ENCODE measurements around the gene CCDC85C. TPM values are rescaled to one million over a fixed set of nuclear protein-coding genes. Genes with fewer than 3 reads are reported as not detected.

Gene CCDC85C
- total and polyA plus RNA-seq, 2 of the 4 experiments (the other 2 are of a cell fraction), result 16.0 to 19.0 TPM

DNA sequence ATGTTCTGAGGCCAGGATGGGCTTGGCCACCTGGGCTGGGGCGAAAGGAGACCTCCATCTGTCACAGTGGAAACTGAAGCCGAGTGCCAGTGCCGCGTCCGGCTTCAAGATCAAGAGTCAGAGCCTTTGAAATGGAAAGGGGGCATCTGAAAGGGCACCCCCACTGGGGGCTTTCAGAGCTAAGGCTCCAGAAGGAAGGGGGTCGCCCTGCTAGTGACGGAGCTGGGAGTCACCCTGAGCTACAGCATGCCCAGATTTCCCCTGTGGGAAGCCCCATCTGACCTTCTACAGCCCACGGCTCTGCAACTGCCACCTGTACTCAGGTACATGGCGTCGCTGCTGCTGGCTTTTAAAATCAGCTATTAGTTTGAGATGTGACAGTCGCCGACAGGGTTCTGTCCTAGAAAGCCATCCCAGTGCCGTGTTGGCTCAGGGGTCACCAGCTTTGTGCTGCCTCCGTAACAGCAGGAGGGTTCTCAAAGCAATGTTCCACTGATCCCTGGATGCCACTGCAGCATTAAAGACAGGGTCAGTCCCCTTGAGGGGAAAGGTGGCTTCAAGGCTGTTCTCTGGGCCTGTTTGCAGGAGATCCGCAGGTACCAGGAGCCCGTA, 91.3 kb downstream of the CCDC85C start:
- Histone ChIP-seq H3K79me1 (ENCODE audit: low read depth in 1 of 2, low read length in 2 of 2) (peaks cover 9 to 56% of the 10 kb centered on the region in 2 experiments), H2AK9ac (replicated peaks; ENCODE audit: low read depth, low read length, poor library complexity) (no peak overlapping the region), H3K56ac (ENCODE audit: extremely low read depth, insufficient read depth, low read length) (no peak overlapping the region), H3K9me1 (ENCODE audit: insufficient read depth, low read length) (peaks cover 4% of the 10 kb centered on the region; the same call in 1 of the 2 replicates), H3K27ac (ENCODE audit: insufficient read depth, low read length) (peak overlapping the region; percentile 1; the same call in 1 of the 2 replicates), H3K18ac (ENCODE audit: low read depth, low read length) (no peak overlapping the region), H3K4ac (ENCODE audit: low read depth, low read length) (no peak overlapping the region), H4K20me1 (ENCODE audit: insufficient read depth, low read length) (peaks cover 42% of the 10 kb centered on the region), H2BK15ac (ENCODE audit: low read depth, low read length) (no peak overlapping the region), H2BK120ac (ENCODE audit: low read depth, low read length) (no peak overlapping the region), H3K4me1 (ENCODE audit: control insufficient read depth, insufficient read depth, low read length) (peaks cover 15% of the 10 kb centered on the region), H3K14ac (replicated peaks; ENCODE audit: low read depth, low read length) (no peak overlapping the region), H4K8ac (ENCODE audit: low read depth in 2 of 2, low read length in 2 of 2) (no peak overlapping the region; a peak in 1 of 4 replicates), H3K9me3 (ENCODE audit: control insufficient read depth, insufficient read depth, low read length) (no peaks in the 10 kb centered on the region), H3K9ac (ENCODE audit: low read depth, low read length) (no peak overlapping the region), H2AFZ (replicated peaks; ENCODE audit: low read length, poor library complexity) (no peak overlapping the region), H3K4me3 (ENCODE audit: insufficient read depth, low read depth, low read length) (no peak overlapping the region), H3K27me3 (ENCODE audit: control insufficient read depth, insufficient read depth, low read length) (no peaks in the 10 kb centered on the region), H3K23ac (ENCODE audit: low read depth, low read length) (no peak overlapping the region), H2BK20ac (ENCODE audit: low read depth, low read length) (no peak overlapping the region), H4K91ac (ENCODE audit: insufficient read depth, low read depth, low read length) (no peak overlapping the region), H3K4me2 (ENCODE audit: low read depth, low read length) (no peak overlapping the region), H3K36me3 (ENCODE audit: control insufficient read depth, insufficient read depth, low read length) (peaks cover 43% of the 10 kb centered on the region), H2AK5ac (ENCODE audit: low read depth, low read length) (no peak overlapping the region; the same call in 1 of the 2 replicates), H4K5ac (ENCODE audit: low read depth, low read length) (no peak overlapping the region), H2BK5ac (ENCODE audit: low read depth, low read length, poor library complexity, severe bottlenecking) (no peak overlapping the region)
- ChIA-PET CTCF (interaction anchor here (0.6 kb wide), 1 partner anchor 10 kb away, joined by 3 read pairs; no protein-coding TSS in a partner anchor), POLR2A (ENCODE audit: unreplicated experiment) (no interaction called here)
- in situ Hi-C loops (cut with MboI; ENCODE audit: low sequenced_read_pairs), result loop anchor here (5.0 kb wide), 1 partner anchor 370 kb away; no protein-coding TSS in a partner anchor
- TF ChIP-seq, protein P1, sequence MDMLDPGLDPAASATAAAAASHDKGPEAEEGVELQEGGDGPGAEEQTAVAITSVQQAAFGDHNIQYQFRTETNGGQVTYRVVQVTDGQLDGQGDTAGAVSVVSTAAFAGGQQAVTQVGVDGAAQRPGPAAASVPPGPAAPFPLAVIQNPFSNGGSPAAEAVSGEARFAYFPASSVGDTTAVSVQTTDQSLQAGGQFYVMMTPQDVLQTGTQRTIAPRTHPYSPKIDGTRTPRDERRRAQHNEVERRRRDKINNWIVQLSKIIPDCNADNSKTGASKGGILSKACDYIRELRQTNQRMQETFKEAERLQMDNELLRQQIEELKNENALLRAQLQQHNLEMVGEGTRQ (IDR thresholded peaks at IDR 0.05; ENCODE audit: low read depth, low read length), result no peak
- TF ChIP-seq BHLHE40 (IDR thresholded peaks at IDR 0.05; ENCODE audit: low read depth, low read length), result no peak
- TF ChIP-seq CEBPB (IDR thresholded peaks at IDR 0.05; ENCODE audit: low read depth, low read length), result no peak
- TF ChIP-seq MAZ (IDR thresholded peaks at IDR 0.05; ENCODE audit: borderline replicate concordance, low read depth, low read length), result no peak
- no peak for TF ChIP-seq MXI1 (IDR thresholded peaks at IDR 0.05; ENCODE audit: borderline replicate concordance, low read depth, low read length)
- no peak for TF ChIP-seq CHD1 (IDR thresholded peaks at IDR 0.05; ENCODE audit: low read depth, low read length)
- no peak for TF ChIP-seq RFX5 (IDR thresholded peaks at IDR 0.05; ENCODE audit: low read depth, low read length)
- no peak for TF ChIP-seq RCOR1 (IDR thresholded peaks at IDR 0.05; ENCODE audit: insufficient replicate concordance, low read length)
- TF ChIP-seq, protein P2, sequence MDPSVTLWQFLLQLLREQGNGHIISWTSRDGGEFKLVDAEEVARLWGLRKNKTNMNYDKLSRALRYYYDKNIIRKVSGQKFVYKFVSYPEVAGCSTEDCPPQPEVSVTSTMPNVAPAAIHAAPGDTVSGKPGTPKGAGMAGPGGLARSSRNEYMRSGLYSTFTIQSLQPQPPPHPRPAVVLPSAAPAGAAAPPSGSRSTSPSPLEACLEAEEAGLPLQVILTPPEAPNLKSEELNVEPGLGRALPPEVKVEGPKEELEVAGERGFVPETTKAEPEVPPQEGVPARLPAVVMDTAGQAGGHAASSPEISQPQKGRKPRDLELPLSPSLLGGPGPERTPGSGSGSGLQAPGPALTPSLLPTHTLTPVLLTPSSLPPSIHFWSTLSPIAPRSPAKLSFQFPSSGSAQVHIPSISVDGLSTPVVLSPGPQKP (IDR thresholded peaks at IDR 0.05; ENCODE audit: borderline replicate concordance, low read depth, low read length), result no peak
- no peak for TF ChIP-seq FOS (IDR thresholded peaks at IDR 0.05; ENCODE audit: low read depth, low read length)
- TF ChIP-seq POLR2A (IDR thresholded peaks at IDR 0.05; ENCODE audit: low read depth, low read length), result no peak
- no peak for TF ChIP-seq SMC3 (IDR thresholded peaks at IDR 0.05; ENCODE audit: low read depth, low read length)
- no peak for TF ChIP-seq MAFK (IDR thresholded peaks at IDR 0.05; ENCODE audit: low read depth, low read length)
- TF ChIP-seq, protein P3, sequence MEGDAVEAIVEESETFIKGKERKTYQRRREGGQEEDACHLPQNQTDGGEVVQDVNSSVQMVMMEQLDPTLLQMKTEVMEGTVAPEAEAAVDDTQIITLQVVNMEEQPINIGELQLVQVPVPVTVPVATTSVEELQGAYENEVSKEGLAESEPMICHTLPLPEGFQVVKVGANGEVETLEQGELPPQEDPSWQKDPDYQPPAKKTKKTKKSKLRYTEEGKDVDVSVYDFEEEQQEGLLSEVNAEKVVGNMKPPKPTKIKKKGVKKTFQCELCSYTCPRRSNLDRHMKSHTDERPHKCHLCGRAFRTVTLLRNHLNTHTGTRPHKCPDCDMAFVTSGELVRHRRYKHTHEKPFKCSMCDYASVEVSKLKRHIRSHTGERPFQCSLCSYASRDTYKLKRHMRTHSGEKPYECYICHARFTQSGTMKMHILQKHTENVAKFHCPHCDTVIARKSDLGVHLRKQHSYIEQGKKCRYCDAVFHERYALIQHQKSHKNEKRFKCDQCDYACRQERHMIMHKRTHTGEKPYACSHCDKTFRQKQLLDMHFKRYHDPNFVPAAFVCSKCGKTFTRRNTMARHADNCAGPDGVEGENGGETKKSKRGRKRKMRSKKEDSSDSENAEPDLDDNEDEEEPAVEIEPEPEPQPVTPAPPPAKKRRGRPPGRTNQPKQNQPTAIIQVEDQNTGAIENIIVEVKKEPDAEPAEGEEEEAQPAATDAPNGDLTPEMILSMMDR (conservative IDR thresholded peaks at IDR 0.05; ENCODE audit: low read depth, low read length), result no peak
- ATAC-seq (ENCODE audit: low read depth) (no peak), DNase-seq (no peak)
- 91% methylated on average over 11 of the region's 16 CpGs; no CpG with 5 or more reads in 1 of the 2 experiments for WGBS, 2 experiments (ENCODE audit: extremely low coverage in 2 of 2, insufficient read length in 1 of 2)
- intact Hi-C loops (cut with micrococcal nuclease), result no loop called here
- BruUV-seq (replicated peaks), result no TSS peak
- dilution Hi-C loops (cut with HindIII; ENCODE audit: low sequenced_read_pairs, unreplicated experiment), result no loop called here
